ENCODE measurements around the gene DIPK1C.

The DIPK1C gene

DNA sequence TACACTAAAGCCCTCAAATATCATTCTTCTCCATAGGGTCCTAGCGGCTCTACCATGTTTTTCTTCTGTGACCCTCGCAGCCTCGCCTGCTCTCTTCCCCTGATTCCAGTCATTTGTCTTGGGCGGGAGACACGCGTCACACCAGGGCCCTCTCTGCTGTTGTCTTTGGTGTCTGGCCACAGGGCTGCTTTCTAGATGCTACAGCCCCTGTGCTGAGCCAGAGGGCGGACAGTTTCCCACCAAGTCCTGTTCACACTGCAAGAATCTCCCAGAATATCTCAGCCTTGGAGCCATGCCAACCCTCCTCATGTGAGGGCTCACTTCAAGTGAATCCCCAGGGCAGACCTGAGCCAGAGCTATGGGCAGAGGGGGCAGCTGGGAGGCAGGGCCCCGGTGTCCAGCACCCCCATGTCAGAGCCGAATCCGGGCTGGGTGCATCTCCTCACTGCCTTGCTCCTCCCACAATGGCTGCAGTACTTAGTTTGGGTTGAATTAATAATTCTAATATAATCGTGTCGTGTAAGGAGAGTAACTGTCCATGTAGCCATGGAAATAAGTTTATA is 42.1 kb downstream of the DIPK1C start:
- DNase-seq, result no peak

DNA sequence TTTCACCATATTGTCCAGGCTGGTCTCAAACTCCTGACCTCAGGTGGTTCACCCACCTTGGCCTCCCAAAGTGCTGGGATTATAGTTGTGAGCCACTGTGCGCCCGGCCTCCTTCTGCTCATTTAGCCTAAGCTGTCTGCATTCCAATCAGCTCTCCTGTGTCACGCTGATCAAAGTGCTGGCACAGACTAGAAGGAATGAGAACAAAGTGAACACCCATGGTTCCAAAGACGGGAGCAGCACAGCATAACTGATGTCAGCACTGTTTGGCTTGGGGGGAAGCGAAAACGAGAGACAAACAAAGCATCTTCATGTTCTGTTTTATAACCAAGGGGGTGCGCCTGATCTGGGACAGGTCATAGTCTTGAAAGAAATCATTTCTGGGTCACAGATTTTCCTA is 43.3 kb downstream of the DIPK1C start:
- DNase-seq, result no peak

DNA sequence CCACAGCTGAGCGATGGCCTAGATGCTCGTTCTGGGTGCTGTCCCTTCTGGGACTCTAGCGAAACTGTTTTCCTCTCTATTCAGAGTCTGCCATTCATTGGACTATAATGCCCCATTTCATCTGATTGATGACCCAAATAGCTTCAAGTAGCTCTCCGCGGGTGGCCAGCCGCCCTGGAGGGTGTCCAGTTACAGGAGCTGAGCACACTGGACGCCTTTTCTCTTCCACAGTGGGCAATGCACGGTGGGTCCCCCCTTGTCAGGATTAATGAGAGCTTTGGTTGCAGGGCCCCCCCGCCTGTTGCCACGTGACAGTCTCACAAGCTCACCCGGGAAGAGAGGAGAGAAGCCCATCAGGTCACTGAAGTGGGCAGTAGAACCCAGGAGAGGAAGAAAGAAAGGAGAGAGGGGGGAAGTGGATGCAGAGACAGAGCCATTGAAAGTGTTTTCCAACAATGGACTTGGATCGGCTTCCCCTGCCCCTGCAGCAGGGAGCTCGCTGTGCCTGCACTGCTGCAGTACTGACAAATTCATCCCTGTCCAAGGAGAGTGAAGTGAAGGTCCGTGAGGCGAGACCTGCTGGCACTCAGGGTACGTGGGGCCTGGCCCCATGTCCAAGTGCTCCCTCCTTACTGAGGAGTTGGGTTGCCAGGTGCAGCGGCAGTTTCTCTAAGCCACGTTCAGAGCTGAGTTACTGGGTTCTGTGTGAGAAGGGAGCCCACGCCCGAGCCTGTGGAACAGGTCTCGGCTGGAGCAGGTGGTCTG is 44.8 kb downstream of the DIPK1C start:
- no peak for DNase-seq

DNA sequence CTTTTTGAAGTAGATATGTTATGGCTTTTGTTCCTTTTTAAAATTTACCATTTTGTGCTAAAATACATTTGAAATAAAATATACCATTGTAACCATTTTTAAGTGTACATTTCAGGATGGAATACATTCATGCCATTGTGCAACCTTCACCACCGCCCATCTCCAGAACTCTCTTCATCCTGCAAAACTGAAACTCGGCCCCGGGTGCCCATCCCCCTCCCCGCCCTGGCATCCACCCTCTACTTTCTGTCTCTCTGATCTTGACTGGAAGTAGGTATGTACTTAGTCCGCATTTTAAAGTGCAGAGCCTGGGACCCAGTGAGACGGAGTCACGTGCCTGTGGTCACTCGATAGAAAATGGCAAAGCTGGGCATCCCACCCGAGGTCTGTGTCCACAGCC is 45.6 kb downstream of the DIPK1C start:
- no peak for DNase-seq

DNA sequence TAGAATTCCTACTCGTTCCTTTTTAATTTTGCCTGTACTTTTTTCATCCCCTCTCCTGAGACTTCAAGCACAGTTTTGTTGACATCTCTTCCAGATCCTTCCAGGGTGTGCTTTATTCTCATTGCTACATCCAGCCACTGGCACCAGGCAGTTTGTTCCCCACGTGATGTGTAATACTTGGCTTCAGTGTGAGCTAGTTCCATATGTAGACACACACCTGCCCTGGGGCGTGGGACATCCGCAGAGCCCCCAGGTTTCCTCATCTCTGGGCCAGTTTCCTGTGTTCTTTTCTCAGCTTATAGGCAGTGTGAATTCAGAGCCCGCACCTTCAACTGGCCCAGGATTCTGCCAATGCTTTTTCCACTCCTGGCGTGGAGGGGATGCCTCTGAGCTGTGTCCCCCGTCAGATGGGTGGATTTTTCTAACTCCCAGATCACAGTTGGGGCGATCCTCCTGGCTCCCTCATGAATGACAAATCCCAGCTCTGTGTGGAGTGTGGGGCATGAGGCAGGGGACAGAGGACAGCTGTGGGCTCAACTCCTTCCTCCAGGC is 46.6 kb downstream of the DIPK1C start:
- no peak for DNase-seq

DNA sequence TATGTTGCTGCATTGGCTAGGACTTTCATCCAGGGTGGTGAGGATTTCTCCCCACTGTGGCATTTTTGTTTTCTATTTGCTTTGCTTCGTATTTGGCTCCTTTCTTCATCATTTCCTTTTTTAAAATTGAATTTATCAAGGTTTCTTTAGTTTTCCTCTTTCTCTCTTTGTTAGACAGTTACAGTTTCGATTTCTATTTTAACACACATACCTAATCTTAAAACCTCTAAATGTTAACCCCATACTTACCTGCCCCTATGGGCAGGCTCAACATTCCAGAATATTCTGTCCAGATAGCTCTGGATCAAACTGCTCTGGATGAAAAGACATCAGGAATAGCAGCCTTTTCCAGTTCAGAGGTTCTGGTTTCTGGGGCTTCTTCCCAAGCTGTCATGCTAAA is 49.2 kb downstream of the DIPK1C start:
- no peak for DNase-seq

DNA sequence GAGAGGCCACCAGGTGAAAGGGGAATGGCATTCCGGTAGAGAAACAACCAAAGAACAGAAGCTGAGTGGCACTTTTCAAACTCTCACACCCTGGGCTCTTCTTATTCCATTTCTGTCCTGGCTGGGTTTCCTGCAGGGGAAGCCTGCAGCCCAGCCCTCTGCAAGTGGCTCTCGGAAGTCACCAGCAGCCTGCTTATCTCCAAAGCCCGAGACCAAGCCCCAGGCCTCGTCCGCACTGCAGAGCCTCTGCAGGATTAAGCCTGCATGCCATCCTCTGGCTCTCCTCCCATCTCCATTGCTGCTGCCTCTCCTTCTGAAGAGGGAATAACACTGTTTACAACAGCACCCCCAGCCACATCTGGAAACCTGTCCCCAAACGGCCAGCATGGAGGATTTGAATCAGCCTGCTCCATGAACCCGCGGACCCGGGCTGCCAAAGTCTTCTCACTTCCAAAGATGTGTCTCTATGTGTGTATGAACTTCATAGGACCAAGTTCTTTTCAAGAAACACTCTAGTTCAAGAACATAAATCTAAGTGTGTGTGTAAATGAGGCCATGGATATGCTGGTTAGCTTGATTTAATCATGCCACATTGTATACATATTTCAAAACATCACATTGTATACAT is 54.2 kb downstream of the DIPK1C start:
- no peak for DNase-seq

DNA sequence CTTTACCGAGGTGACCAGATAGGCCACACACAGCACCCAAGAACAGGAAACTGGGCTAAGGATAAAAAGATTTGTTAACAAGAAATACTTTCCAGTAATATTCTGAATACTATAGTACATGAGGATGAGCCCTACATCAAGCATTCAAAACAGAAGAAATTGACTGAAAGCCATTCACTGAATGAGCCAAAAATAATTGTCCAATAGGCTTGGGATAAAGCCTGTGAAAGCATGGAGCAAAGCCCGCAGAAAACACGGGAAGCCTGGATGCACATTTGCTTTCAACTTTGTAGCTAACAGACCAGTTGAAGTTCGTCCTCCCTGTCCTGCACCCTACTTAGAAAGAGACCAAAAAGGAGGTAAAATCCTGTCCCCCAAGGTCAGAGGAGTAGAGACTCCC is 56.3 kb downstream of the DIPK1C start:
- DNase-seq, result no peak

DNA sequence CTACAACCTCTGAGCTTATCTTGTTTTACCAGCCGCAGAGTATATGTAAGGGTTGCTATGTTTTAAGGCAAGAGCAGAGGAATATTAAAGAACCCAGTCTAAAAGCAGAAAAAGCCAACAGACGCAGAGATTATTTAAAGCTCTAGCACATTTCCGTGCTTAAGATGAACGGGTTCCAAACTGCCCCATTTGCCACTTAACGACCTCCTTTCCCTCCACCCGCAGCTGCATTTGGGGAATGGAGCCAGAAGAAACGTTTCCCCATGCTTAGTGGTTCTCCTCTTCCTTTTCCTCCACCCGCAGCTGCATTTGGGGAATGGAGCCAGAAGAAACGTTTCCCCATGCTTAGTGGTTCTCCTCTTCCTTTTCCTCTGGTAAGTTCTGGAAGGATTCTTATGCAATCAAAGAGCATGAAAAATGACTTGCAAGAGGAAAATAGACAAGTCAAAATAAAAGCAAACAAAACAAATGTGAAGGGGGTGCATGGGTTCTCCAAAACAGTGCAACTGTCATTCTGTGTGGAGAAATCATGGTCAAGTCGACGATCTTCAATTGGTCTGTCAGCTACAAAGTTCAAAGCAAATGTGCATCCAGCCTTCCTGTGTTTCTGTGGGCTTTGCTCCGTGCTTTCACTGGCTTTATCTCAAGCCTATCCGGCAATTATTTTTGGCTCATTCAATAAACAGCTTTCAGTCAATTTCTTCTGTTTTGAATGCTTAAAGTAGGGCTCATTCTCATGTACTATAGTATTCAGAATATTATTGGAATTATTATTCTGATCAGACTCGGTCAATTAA is 57.8 kb downstream of the DIPK1C start:
- no peak for DNase-seq

DNA sequence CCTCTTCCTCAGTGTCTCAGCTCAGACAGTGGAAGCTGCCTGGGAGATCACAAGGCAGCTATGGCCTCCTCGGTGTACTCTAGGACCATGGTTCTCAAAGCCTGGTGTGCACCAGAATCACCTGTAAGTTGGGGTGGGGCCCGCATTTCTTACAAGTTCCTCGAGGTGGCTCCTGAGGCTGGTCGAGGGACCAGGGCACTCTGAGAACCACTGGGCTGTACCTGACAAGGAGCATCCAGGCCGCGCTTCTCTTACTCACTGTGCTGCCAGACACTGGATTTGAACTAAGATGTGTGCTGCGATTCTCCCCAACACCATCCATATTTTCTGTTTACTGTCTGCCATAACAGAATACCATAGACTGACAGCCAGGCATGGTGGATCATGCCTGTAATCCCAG is 59.5 kb downstream of the DIPK1C start:
- no peak for DNase-seq

DNA sequence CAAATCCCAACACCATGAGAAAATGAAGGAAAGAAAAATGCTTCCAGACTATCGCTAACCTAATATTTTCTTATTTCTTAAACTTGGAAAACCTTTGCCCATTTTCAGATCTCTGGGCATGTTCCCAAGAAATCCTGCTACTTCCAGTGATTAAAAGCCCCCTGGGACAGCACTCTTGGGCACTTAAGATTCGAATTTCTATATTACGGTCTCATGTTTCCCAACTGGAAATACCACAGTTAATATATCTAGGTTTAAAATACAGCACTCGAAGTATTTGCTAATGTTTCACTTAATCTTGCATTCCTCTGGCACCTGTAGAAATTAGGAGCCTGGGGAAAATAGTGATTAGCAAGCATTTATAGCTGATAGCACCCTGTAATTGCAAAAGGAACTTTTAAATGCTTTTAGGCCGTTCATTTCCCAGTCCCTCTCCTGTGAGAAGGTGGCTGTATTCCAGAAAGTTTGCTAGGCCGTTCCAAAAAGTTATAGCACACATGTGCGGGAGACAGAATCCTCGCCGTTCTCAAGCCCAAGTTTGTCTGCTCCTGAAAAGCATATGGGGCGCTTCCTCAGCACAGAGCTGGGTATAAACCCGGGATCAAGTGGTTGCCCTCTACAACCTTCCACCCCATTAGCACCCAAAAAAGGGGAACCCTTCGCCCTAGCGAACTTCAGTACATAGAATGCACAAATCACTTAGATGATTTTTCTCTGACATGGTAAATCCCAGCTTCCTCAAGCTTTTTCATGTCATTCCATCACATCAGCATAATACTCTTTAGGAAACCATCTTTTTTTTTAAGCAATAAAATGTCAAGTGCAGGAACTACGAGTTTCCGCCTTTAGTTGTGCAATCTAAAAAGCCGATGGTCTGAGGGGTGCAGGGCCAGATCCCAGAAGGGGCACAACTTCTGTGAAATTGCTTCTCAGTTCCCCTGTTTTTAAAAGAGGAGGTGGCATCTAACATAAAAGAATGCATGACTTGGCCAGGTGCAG is 60.6 kb downstream of the DIPK1C start:
- DNase-seq, result no peak

DNA sequence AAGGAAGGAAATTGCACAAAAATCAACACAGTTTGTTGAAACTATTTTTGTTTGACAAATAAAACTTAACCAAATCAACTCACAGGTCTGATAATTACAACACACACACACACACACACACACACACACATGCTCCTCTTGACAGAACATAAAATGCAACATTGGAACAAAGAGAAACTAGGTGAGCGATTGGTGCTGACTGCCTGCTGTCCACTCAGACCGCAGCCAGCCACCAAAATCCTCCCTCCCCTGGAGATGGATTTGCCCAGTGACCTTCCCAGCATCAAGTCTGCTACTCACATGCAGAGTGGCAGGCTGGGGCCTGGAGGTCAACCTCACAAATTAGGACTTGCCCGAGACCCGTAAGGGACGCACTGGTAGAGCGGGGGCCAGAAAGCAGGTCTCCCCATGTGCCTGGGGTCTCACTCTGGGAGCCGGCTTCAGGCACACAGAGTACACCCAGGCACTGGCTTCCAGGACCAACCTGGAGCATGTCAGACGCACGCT is 61.4 kb downstream of the DIPK1C start:
- no peak for DNase-seq

DNA sequence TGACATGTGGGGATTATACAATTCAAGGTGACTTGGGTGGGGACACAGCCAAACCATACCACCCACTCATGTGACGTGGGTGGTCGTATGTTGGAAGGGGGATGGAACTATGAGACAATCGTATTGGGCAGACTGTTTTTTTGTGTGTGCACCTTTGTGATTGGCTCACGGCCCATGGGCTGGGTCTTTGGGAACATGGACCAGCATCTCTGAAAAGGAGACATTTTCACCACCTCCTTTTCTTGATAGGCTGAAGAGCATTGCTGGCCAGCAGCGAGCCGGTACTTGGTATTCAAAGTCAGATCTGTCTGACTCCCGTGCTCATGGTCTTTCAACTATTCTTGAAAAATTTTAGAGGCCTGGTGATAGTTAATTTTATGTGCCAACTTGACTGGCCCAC is 62.1 kb downstream of the DIPK1C start:
- DNase-seq, result no peak

DNA sequence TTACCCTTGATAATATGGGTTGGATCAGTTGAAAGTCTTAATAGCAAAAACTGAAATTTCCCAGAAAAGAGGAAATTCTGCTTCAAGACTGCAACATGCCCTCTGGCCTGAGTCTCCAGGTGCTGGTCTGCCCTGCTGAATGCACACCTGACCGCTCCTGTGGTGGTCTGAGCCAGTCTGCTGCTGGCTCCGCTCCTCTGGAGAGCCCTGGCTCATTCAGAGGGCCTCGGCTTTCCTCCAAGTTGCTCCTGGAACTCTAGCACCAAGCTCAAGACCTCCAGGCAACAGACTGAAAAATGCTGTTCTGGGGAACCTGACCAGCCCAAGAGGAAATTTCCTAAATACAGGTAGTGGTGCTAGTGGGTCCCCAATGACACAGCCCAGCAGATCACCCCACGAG is 64.8 kb downstream of the DIPK1C start:
- no peak for DNase-seq

DNA sequence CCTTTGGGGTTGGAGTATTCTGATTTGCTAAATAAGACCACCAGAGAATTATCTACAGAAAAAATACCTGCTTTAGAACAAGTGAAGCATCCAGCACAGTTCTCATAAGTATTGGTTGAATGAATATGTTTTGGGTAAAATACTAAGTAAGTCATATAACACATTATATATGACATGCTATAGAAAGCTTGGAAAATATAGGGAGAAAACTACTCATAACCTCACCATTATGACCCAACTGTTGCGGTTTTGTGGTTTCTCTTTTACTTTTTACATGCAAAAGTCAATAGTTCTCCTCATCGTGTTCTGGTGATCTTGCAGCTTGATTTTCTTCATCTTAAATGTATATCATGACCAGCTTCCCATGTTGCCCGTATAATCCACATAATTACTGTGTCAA is 66.2 kb downstream of the DIPK1C start:
- no peak for DNase-seq

DNA sequence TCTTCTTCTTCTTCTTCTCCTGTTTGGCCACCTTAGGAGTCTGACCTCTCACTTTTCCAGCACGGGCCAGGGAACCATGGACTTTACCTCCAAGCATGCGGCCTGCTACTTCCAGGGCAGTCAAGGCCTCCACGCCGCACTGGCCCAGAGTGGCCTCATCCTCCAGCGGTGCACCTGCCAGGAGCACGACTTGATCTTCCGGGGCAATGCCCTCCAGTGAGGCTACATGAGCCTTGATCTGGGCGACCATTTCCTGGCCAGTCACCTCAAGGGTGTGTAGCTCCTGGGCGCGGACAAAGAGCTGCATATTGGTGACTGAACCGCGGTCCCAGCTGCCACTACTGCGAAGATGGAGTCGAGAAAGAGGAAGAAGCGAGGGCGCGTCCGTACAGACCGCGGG is 67.1 kb downstream of the DIPK1C start:
- DNase-seq, result no peak

DNA sequence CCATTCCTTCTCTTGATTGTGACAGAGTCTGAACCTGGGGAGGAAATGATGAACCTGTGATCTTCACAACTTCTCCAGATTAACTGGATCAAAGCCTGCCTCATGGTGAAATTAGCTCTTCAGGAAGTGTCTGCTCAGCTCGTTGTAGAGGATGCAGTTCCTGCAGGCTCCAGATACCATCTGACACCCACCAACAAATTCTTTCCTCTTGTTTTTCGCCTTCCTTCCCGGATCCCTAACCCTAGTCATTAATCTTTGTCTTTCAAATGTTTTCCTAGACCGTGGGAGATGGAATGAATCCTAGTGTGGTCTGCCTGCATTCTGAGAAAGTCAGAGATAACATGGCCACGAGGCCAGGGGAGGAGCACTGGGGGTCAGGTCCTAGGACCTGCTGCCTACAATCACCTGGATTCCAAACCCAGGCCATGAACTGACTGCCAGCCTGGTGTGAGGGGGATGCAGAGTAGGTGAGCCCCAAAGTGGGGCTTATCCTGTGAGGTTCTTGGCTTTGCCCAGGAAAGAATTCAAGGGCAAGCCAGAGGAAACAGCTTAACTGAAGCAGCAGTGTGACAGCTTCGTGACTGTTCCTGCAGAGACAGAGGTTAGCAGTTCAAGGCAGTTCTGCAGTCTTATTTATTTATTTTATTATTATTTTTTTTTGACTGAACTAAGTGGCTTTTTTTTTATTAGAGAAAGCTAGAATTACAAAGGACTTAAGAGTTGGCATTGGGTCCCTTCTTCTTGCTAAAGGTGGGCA is 67.8 kb downstream of the DIPK1C start:
- DNase-seq, result no peak

DNA sequence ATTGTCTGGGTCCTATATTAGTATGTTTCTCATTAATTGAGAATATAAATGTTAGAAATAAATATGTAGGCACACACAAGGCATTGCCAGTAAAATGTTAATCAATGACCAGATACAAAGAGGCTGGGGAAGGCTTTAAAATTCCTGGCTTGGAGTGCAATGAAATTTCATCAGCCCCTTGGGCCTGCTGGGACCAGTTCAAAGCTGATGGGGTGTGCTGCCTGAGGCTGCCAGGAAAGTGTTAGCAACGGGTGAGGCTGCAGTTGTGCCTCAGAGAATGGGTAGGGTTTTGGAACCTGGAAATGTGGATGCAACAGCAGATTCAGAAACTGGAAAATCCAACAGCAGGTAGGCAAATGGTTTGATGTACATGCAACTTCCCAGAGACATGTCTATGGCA is 68.9 kb downstream of the DIPK1C start:
- no peak for DNase-seq

DNA sequence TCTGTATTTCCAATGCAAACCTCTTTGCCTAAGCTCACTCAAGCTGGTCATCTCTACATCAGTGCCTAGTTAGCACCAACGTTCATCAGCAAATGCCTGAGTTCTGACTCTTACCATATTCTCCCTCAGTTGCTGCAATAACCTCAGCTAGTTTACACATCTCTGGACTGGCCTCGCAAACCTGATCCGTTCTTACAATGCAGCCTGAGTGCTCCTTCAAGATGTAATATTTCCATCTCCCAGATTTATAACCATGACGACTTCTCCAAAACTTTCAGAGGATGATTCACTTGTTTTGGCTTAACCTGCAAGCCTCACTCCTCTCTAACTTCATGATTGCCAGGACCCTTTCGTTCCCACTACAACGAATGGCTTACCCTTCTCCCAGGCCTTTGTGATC is 69.7 kb downstream of the DIPK1C start:
- DNase-seq, result no peak

Data from NCI-H2029 (cell line).